Measurements from ENCODE around the gene PLEKHA4. TPM values are rescaled to one million over a fixed set of nuclear protein-coding genes. Genes with fewer than 3 reads are reported as not detected.

Gene PLEKHA4, protein sequence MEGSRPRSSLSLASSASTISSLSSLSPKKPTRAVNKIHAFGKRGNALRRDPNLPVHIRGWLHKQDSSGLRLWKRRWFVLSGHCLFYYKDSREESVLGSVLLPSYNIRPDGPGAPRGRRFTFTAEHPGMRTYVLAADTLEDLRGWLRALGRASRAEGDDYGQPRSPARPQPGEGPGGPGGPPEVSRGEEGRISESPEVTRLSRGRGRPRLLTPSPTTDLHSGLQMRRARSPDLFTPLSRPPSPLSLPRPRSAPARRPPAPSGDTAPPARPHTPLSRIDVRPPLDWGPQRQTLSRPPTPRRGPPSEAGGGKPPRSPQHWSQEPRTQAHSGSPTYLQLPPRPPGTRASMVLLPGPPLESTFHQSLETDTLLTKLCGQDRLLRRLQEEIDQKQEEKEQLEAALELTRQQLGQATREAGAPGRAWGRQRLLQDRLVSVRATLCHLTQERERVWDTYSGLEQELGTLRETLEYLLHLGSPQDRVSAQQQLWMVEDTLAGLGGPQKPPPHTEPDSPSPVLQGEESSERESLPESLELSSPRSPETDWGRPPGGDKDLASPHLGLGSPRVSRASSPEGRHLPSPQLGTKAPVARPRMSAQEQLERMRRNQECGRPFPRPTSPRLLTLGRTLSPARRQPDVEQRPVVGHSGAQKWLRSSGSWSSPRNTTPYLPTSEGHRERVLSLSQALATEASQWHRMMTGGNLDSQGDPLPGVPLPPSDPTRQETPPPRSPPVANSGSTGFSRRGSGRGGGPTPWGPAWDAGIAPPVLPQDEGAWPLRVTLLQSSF
- total RNA-seq (2014; rRNA removed) (0.63 and 1.2 TPM in 2 replicates), Bru-seq, nascent RNA (percentile 22 among the genes with signal in this experiment), BruChase-seq, experiment 1, labeled RNA remaining after a 6-hour chase (percentile 22 among the genes with signal in this experiment), BruChase-seq, experiment 2, labeled RNA remaining after a 2-hour chase (percentile 20 among the genes with signal in this experiment)
- long read RNA-seq, partial matches to known transcripts = 0 of 4 reads
- long read RNA-seq, other reads (novel, unspliced or antisense) = 4 of 4 reads

DNA sequence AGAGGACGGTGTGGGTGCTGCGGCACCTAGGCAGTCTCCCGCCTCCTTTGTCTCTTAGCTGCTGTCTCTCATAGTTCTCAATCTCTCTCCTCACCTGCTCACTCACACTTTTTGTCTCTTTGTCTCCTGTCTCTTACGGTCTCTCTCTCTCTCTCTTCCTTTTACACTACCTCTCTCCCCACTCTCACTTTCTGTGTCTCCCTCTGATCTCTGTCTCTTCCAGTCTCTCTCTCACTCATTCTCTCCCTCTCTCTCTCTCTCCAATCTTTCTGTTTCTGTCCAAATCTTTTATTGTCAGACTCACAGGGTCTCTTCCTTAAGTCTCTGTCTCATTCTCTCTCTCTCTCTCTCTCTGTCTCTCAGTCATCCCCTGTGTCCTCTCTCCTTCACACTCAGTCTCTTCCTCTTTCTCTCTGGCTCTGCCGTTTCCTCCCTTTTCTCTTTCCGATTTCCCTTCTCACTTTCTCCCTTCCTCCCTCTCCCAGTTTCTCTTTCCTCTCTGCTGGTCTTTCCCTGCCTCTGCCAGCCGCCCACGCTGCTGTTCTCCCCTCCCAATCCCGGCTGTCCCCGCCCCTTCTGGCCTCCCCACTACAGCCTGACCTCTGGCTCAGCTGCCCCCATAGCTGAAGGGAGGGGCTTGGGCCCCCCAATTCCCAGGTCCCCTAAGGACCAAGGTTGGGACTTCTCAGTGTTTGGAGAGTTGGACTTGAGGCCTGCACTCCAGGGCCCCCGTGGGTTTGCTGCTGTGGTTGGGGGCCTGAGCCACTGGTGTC is at the start of gene PLEKHA4:
PLEKHA4 (minus strand) TSS at position 504 of the 773 bp plus-strand sequence. CDS start 997 bp downstream, outside the sequence.
- H3K36me3 ChIP-seq (ENCODE audit: low read depth, low read length) = peaks cover 3% of the 10 kb centered on the region
- no peak for ATAC-seq

DNA sequence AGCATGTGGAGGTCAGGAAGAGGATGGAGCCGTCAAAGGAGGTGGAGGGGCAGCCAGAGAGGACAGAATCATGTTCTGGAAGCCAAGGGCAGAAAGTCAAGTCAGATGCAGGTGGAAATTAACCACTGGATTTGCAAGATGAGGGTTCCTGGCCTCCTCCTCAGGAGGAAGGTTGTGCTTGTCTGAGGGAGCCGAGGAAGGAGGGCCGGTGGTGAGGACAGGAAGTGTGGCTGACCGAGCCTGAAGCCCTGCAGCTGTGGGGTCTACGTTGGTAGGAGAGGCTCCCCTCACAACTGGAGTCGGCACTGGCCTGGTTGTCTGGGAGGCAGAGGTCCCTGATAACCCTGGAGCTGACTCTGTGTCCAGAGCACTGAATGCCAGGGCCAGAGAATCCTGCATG is 49.7 kb upstream of the PLEKHA4 start:
- H3K4me2 ChIP-seq (ENCODE audit: low read length) = no peak overlapping the region
- no peaks in the 10 kb centered on the region for H3K9me2 ChIP-seq (replicated peaks; ENCODE audit: low read length)
- ChIA-PET CTCF (no interaction called here), POLR2A (ENCODE audit: unreplicated experiment) (no interaction called here)
- no peaks in the 10 kb centered on the region for H3K36me3 ChIP-seq (ENCODE audit: low read depth, low read length)
- H3K9ac ChIP-seq (ENCODE audit: low read length) = no peak overlapping the region
- TF ChIP-seq EZH2 (IDR thresholded peaks at IDR 0.05; ENCODE audit: low read length, unreplicated experiment) (no peak), EZH2phosphoT487 (IDR thresholded peaks at IDR 0.05; ENCODE audit: borderline replicate concordance, low read length) (no peak)
- TF ChIP-seq, protein P1, sequence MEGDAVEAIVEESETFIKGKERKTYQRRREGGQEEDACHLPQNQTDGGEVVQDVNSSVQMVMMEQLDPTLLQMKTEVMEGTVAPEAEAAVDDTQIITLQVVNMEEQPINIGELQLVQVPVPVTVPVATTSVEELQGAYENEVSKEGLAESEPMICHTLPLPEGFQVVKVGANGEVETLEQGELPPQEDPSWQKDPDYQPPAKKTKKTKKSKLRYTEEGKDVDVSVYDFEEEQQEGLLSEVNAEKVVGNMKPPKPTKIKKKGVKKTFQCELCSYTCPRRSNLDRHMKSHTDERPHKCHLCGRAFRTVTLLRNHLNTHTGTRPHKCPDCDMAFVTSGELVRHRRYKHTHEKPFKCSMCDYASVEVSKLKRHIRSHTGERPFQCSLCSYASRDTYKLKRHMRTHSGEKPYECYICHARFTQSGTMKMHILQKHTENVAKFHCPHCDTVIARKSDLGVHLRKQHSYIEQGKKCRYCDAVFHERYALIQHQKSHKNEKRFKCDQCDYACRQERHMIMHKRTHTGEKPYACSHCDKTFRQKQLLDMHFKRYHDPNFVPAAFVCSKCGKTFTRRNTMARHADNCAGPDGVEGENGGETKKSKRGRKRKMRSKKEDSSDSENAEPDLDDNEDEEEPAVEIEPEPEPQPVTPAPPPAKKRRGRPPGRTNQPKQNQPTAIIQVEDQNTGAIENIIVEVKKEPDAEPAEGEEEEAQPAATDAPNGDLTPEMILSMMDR (conservative IDR thresholded peaks at IDR 0.05; ENCODE audit: low read depth, low read length) = no peak
- H3K4me3 ChIP-seq (ENCODE audit: low read length) = no peak overlapping the region
- no peaks in the 10 kb centered on the region for H3K4me1 ChIP-seq (ENCODE audit: insufficient read depth, low read length)
- no peaks in the 10 kb centered on the region for H3K9me3 ChIP-seq (ENCODE audit: low read length)
- H3K27ac ChIP-seq (ENCODE audit: low read length) = no peak overlapping the region
- no peak for DNase-seq
- H3K79me2 ChIP-seq (ENCODE audit: low read length) = no peaks in the 10 kb centered on the region
- ATAC-seq = no peak
- intact Hi-C loops (cut with micrococcal nuclease) = no loop called here
- H2AFZ ChIP-seq (ENCODE audit: low read length) = no peak overlapping the region
- no peaks in the 10 kb centered on the region for H3F3A ChIP-seq (ENCODE audit: low read length, unreplicated experiment)
- no peaks in the 10 kb centered on the region for H3K27me3 ChIP-seq (ENCODE audit: low read length)
- H4K20me1 ChIP-seq (ENCODE audit: low read length) = no peaks in the 10 kb centered on the region
- BruUV-seq (replicated peaks) = no TSS peak

More for the DNA sequence above, at the start of gene PLEKHA4:
- peaks cover 11% of the 10 kb centered on the region for H3K79me2 ChIP-seq (ENCODE audit: low read length)
- no peak within 1 kb of the TSS for H3K4me2 ChIP-seq (ENCODE audit: low read length)
- H3K9ac ChIP-seq (ENCODE audit: low read length) = no peak within 1 kb of the TSS
- H3K27me3 ChIP-seq (ENCODE audit: low read length) = no peaks in the 10 kb centered on the region
- H3K9me2 ChIP-seq (replicated peaks; ENCODE audit: low read length) = no peaks in the 10 kb centered on the region
- H3F3A ChIP-seq (ENCODE audit: low read length, unreplicated experiment) = peaks cover 3% of the 10 kb centered on the region
- H2AFZ ChIP-seq (ENCODE audit: low read length) = peak within 1 kb of the TSS; percentile 45; the same call in 1 of the 2 replicates
- DNase-seq = no peak
- H3K27ac ChIP-seq (ENCODE audit: low read length) = no peak within 1 kb of the TSS
- H4K20me1 ChIP-seq (ENCODE audit: low read length) = peaks cover 9% of the 10 kb centered on the region
- no TSS peak for BruUV-seq (replicated peaks)
- no peaks in the 10 kb centered on the region; the same call in 1 of the 2 replicates for H3K4me1 ChIP-seq (ENCODE audit: insufficient read depth, low read length)
- H3K4me3 ChIP-seq (ENCODE audit: low read length) = no peak within 1 kb of the TSS
- intact Hi-C loops (cut with micrococcal nuclease) = no loop called here
- ChIA-PET POLR2A (ENCODE audit: unreplicated experiment) (no interaction called here), CTCF (interaction anchor here (0.7 kb wide), 1 partner anchor 28 kb away, joined by 3 read pairs; no protein-coding TSS in a partner anchor)
- TF ChIP-seq, protein P1 (conservative IDR thresholded peaks at IDR 0.05; ENCODE audit: low read depth, low read length) = no peak
- no peak for TF ChIP-seq EZH2 (IDR thresholded peaks at IDR 0.05; ENCODE audit: low read length, unreplicated experiment)
- no peak for TF ChIP-seq EZH2phosphoT487 (IDR thresholded peaks at IDR 0.05; ENCODE audit: borderline replicate concordance, low read length)
- no peaks in the 10 kb centered on the region for H3K9me3 ChIP-seq (ENCODE audit: low read length)

All from PC-3 (cell line).